ENCODE results near the gene TCF25. TPM values are rescaled to one million over a fixed set of nuclear protein-coding genes. Genes with fewer than 3 reads are reported as not detected.

Gene TCF25
- total RNA-seq, 1 experiment from 2014 or later, result 196 TPM

GRCh38 chr16:89904606-89905510, 31.5 kb downstream of the TCF25 start:
- Histone ChIP-seq H3K27me3 (replicated peaks; ENCODE audit: control insufficient read depth, insufficient read depth, low read length) (no peaks in the 10 kb centered on the region), H3K9me3 (no peaks in the 10 kb centered on the region), H3K36me3 (ENCODE audit: control insufficient read depth, insufficient read depth, low read length) (peaks cover 19% of the 10 kb centered on the region), H3K4me3 (ENCODE audit: low read depth, low read length) (no peak overlapping the region), H3K4me1 (peaks cover 21% of the 10 kb centered on the region)
- Mint-ChIP-seq H3K36me3 (ENCODE audit: insufficient read depth, unreplicated experiment) (peaks cover 75% of the 10 kb centered on the region), H3K9me3 (ENCODE audit: unreplicated experiment) (no peaks in the 10 kb centered on the region), H3K27me3 (ENCODE audit: insufficient read depth, unreplicated experiment) (no peaks in the 10 kb centered on the region), H3K27ac (ENCODE audit: unreplicated experiment) (peak overlapping the region; percentile 10), H3K4me3 (ENCODE audit: unreplicated experiment) (no peak overlapping the region), H3K4me1 (ENCODE audit: low read depth, unreplicated experiment) (no peaks in the 10 kb centered on the region)
- POLR2A ChIA-PET, result no interaction called here
- TF ChIP-seq CTCF (IDR thresholded peaks at IDR 0.05; ENCODE audit: insufficient read depth in 1 of 2, low read depth in 1 of 2, low read length in 1 of 2, severe bottlenecking in 1 of 2, unreplicated experiment in 1 of 2), result no peak
- no TSS peak for BruUV-seq (replicated peaks)
- CTCF ChIA-PET, result no interaction called here
- intact Hi-C loops (cut with micrococcal nuclease; ENCODE audit: unreplicated experiment), result no loop called here
- peak; percentile 77 for DNase-seq

- CTCF ChIA-PET, result no interaction called here
- no TSS peak for BruUV-seq (replicated peaks)
- Histone ChIP-seq H3K27me3 (replicated peaks; ENCODE audit: control insufficient read depth, insufficient read depth, low read length) (no peaks in the 10 kb centered on the region), H3K36me3 (ENCODE audit: control insufficient read depth, insufficient read depth, low read length) (peaks cover 15% of the 10 kb centered on the region), H3K9me3 (no peaks in the 10 kb centered on the region), H3K4me1 (peaks cover 21% of the 10 kb centered on the region), H3K4me3 (ENCODE audit: low read depth, low read length) (no peak overlapping the region)
- H3K36me3 Mint-ChIP-seq (ENCODE audit: insufficient read depth, unreplicated experiment), result peaks cover 75% of the 10 kb centered on the region
- intact Hi-C loops (cut with micrococcal nuclease; ENCODE audit: unreplicated experiment), result no loop called here
- no peaks in the 10 kb centered on the region for H3K4me1 Mint-ChIP-seq (ENCODE audit: low read depth, unreplicated experiment)
- no peak for TF ChIP-seq CTCF (IDR thresholded peaks at IDR 0.05; ENCODE audit: insufficient read depth in 1 of 2, low read depth in 1 of 2, low read length in 1 of 2, severe bottlenecking in 1 of 2, unreplicated experiment in 1 of 2)
- peak overlapping the region; percentile 10 for H3K27ac Mint-ChIP-seq (ENCODE audit: unreplicated experiment)
- H3K4me3 Mint-ChIP-seq (ENCODE audit: unreplicated experiment), result no peak overlapping the region
- DNase-seq, result no peak
- POLR2A ChIA-PET, result no interaction called here
- no peaks in the 10 kb centered on the region for H3K27me3 Mint-ChIP-seq (ENCODE audit: insufficient read depth, unreplicated experiment)
- H3K9me3 Mint-ChIP-seq (ENCODE audit: unreplicated experiment), result no peaks in the 10 kb centered on the region
Measured at GRCh38 chr16:89905511-89906139, 32.2 kb downstream of the TCF25 start.

GRCh38 chr16:89906140-89907025, 33.0 kb downstream of the TCF25 start:
- no peaks in the 10 kb centered on the region for H3K27me3 Mint-ChIP-seq (ENCODE audit: insufficient read depth, unreplicated experiment)
- Histone ChIP-seq H3K27me3 (replicated peaks; ENCODE audit: control insufficient read depth, insufficient read depth, low read length) (no peaks in the 10 kb centered on the region), H3K9me3 (no peaks in the 10 kb centered on the region), H3K4me3 (ENCODE audit: low read depth, low read length) (no peak overlapping the region), H3K36me3 (ENCODE audit: control insufficient read depth, insufficient read depth, low read length) (peaks cover 15% of the 10 kb centered on the region), H3K4me1 (peaks cover 21% of the 10 kb centered on the region)
- peaks cover 75% of the 10 kb centered on the region for H3K36me3 Mint-ChIP-seq (ENCODE audit: insufficient read depth, unreplicated experiment)
- CTCF ChIA-PET, result interaction anchor here (0.5 to 1.0 kb wide), 2 partner anchors 9 to 12 kb away, joined by 3 to 4 read pairs; partner anchors contain the start of gene MC1R
- no peak for TF ChIP-seq CTCF (IDR thresholded peaks at IDR 0.05; ENCODE audit: insufficient read depth in 1 of 2, low read depth in 1 of 2, low read length in 1 of 2, severe bottlenecking in 1 of 2, unreplicated experiment in 1 of 2)
- BruUV-seq (replicated peaks), result no TSS peak
- no peaks in the 10 kb centered on the region for H3K4me1 Mint-ChIP-seq (ENCODE audit: low read depth, unreplicated experiment)
- intact Hi-C loops (cut with micrococcal nuclease; ENCODE audit: unreplicated experiment), result no loop called here
- H3K27ac Mint-ChIP-seq (ENCODE audit: unreplicated experiment), result no peak overlapping the region
- H3K9me3 Mint-ChIP-seq (ENCODE audit: unreplicated experiment), result no peaks in the 10 kb centered on the region
- POLR2A ChIA-PET, result interaction anchor here (0.7 to 1.0 kb wide), 2 partner anchors 69 to 342 kb away, joined by 3 to 6 read pairs; no protein-coding TSS in a partner anchor
- no peak for DNase-seq
- no peak overlapping the region for H3K4me3 Mint-ChIP-seq (ENCODE audit: unreplicated experiment)

Data from Caco-2 (cell line).